AG09309 (cell line): ENCODE measurements around the gene MOB3B.

Source experiments
- DNase-seq: peaks from one replicate; pipeline ENCODE4 v3.0.0-alpha.2; 2010; ENCODE audit warnings: low read depth
- H3K4me3 ChIP-seq: 2 replicates; pipeline ENCODE4 v1.5.1; 2011; ENCODE audit warnings: mild to moderate bottlenecking, low read depth, low read length, moderate library complexity; ENCODE audit not compliant: control insufficient read depth
- TF ChIP-seq, protein P1 (sequence below): IDR thresholded peaks from 2 replicates; pipeline ENCODE4 v1.5.1; 2011; ENCODE audit warnings: mild to moderate bottlenecking, low read depth, low read length, inconsistent platforms; ENCODE audit not compliant: insufficient read depth, control insufficient read depth; ENCODE audit errors: missing control alignments

MOB3B gene

DNA sequence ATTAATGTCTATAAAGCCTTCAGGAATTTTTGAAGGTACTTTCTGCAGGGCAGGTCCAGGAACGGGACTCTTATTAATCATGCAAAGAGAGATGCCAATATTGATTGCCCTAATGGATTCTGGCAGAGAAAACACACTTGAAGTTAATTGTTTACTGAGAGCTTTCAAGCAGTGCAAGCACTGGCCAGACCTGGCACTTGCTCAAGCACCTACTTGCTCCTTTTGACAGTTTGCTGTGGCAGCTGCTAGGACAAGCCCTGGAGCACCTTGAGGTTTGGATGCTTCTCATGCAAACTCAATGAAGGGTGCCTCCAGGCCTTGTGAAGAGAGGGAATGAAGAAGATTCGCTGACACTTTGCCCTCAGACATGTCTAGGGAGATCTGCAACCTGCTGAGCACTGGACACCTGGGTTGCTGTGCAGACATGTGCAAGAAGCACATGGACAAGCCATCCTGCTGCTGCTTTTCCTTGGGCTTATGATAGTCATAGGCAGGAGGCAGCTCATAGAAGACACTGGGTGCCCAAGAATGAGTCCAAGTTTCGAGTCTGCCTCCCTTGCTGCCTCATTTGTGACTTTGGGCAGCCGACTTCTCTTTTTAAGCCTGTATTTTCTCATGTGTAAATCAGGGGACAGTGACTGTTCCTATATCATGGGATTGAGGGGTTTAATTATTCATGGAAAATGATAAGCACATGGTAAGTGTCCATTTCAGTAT, 143.8 kb downstream of the MOB3B start:
- no peak overlapping the region for H3K4me3 ChIP-seq
- DNase-seq, result no peak
- TF ChIP-seq, protein P1, sequence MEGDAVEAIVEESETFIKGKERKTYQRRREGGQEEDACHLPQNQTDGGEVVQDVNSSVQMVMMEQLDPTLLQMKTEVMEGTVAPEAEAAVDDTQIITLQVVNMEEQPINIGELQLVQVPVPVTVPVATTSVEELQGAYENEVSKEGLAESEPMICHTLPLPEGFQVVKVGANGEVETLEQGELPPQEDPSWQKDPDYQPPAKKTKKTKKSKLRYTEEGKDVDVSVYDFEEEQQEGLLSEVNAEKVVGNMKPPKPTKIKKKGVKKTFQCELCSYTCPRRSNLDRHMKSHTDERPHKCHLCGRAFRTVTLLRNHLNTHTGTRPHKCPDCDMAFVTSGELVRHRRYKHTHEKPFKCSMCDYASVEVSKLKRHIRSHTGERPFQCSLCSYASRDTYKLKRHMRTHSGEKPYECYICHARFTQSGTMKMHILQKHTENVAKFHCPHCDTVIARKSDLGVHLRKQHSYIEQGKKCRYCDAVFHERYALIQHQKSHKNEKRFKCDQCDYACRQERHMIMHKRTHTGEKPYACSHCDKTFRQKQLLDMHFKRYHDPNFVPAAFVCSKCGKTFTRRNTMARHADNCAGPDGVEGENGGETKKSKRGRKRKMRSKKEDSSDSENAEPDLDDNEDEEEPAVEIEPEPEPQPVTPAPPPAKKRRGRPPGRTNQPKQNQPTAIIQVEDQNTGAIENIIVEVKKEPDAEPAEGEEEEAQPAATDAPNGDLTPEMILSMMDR, result no peak

DNA sequence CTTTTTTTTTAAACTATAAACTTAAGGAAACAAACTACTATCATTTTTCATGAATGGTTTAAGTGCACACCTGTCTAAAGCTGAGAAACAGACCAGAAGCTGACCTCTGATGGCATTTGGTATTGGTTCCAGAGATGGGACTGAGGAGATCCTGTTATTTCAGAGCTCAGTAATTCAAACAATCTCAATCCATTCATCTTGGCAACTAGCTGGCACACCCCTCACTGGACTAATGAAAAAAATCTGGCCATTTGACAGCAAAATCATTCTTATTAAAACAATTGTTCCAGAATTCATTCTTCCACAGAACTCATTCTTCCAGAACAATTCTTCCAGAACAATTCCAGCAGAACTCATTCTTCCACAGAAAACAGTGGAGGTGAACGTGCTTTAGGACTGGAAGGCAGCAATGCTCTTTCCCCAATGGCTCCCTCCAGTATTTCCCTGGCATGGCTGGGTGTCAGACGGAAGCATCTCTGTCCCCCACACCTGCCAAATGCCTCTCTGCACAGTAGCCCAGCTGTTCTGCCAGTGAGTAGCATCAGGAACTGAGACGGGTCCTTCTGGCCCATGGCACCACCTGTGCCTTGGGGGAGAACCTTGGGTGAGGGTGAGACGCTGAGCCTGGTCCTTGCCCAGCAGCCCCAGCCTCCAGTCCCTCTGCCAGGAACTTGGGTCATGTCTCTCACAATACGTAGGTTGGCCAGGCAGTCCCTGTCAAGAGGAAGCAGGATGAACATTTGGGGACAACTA, 145.2 kb downstream of the MOB3B start:
- TF ChIP-seq, protein P1, result no peak
- no peak for DNase-seq
- H3K4me3 ChIP-seq, result no peak overlapping the region

DNA sequence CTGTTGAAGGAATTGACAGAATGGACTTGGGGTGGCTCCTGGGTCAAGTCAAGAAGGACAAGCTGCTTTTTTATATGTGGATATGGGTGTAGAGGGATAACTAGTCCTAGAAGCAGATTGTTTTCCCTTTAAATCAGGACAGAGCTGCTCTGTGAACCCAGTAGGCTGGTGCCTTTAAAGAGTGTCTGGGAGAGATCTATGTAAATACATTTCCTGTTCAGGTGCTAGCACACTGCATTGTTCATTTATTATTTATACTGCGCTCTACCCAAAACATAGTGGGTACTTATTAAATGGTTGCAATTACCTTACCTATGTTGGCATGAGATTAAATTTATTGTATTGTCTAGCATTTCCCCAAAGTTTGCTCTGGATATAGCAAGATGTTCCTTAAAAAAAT, 146.1 kb downstream of the MOB3B start:
- TF ChIP-seq, protein P1, result no peak
- DNase-seq, result no peak
- no peak overlapping the region for H3K4me3 ChIP-seq

DNA sequence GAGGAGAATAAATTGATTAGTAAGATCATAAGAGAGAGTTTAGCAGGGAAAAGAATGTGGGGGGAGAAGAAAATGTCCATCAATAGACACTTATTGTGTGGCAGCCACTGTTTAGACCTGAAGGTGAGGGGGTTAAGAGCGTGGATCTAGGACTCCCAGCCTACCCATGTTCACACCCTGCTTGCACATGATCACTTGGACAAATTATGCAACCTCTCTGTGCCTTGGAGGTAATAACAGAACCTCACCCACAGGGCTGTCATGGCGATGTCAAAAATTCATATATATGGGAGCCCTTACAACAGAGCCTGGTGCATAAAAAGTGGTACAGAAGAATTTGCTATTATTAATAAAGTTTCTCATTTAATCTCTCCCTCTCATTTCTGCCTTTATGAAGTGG, 146.6 kb downstream of the MOB3B start:
- TF ChIP-seq, protein P1, result no peak
- no peak overlapping the region for H3K4me3 ChIP-seq
- no peak for DNase-seq

DNA sequence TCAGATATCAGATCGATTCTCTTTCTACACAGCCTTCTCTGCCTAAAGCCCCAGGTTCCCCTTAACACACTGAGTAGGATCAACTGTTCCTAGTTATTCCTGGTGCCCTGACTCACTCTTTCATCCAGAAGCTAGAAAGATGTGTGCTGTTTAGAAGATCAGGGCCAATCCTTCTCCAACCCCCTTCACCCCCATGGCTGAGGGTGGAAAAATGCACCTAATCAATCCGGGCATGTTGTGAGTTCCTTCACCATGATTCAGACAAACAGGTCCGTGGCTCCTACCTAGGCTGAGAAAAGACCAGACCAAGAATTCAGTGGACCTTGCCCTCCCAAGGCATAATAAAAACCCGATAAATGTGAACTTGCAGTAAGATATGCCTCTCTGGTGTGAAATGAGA, 147.3 kb downstream of the MOB3B start:
- DNase-seq, result no peak
- TF ChIP-seq, protein P1, result no peak
- no peak overlapping the region for H3K4me3 ChIP-seq

DNA sequence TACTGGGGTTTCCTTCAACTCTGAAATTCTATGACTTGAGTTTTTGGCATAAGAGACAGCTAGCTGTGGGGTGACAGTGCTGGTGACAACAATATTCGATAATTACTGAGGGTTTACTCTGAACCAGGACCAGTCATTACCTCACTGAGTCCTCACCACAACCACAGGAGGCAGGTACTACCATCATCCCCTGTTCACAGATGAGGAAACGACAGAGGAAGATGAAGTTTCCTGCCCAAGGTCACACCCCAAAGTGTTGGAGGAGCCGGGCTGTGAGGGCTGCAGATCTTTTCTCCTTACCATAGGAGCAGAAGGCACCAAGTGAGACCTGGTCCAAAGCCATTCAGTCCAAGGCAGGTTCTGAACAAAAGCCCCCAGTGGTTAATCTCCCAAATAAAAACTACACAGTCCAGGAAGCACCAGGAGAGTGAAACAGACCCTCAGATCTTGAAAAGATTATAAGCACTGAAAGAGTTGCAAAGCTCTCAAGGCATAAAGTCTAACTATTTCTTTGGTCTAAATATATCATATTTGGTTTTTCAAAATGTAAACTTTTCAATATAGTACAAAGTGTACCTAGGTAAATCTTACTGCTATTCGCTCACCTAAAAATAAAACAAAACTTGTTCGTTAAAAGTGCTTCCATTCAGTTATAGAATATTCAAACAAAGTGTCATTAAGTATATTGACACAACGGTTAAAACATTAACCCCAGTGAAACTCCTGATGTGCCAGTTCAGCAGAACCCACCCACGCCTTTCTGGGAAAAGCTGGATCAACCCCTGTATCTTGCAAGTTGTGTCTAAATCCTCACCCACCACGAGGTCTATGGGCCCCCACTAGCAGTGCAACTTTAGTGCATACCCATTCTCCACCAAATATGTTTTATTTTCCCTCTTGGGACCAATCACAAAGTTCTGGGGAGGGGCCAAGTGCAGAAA, 150.0 kb downstream of the MOB3B start:
- TF ChIP-seq, protein P1, result no peak
- no peak overlapping the region for H3K4me3 ChIP-seq
- DNase-seq, result no peak
